ENCODE data around the gene RSAD1.

Gene RSAD1

DNA sequence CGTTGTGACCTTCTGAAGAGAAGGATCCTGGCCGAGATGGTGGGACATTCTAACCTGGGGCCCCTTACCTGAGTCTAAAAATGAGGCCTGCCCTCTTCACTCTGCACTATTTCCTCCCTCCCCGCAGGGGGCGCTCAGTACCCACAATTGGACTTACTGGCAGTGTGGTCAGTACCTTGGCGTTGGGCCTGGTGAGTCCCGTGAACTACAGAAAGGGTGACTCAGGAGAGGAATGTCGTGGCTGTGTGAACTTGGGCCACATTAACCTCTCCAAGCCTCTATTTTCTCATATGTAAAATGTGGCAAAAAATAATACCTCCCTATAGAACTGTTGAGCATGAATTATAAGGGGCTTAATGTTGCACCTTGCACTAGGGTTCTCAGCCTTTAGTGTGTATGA is 3.9 kb downstream of the RSAD1 start:
- no peak overlapping the region for H3K4me3 ChIP-seq (replicated peaks; ENCODE audit: low read depth, low read length)
- TF ChIP-seq, protein P1, sequence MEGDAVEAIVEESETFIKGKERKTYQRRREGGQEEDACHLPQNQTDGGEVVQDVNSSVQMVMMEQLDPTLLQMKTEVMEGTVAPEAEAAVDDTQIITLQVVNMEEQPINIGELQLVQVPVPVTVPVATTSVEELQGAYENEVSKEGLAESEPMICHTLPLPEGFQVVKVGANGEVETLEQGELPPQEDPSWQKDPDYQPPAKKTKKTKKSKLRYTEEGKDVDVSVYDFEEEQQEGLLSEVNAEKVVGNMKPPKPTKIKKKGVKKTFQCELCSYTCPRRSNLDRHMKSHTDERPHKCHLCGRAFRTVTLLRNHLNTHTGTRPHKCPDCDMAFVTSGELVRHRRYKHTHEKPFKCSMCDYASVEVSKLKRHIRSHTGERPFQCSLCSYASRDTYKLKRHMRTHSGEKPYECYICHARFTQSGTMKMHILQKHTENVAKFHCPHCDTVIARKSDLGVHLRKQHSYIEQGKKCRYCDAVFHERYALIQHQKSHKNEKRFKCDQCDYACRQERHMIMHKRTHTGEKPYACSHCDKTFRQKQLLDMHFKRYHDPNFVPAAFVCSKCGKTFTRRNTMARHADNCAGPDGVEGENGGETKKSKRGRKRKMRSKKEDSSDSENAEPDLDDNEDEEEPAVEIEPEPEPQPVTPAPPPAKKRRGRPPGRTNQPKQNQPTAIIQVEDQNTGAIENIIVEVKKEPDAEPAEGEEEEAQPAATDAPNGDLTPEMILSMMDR (IDR thresholded peaks at IDR 0.05; ENCODE audit: low read length, missing control alignments) = peak; percentile 90
- peak; percentile 98 for DNase-seq (ENCODE audit: low read depth)

DNA sequence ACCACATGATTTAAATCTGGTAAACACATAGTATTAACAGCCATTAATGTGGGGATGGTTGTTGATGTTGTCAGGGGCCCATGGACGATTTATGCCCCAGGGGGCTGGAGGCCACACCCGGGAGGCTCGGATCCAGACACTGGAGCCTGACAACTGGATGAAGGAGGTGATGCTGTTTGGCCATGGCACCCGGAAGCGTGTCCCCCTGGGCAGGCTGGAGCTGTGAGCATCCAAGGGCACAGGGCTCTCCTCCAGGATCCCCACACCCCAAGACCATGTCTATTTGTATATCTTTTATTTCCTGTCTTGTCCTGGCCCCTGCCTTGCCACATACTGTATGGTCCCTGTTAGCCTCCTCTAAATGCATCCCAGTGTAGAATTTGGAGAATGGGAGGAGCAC is 4.6 kb downstream of the RSAD1 start:
- no peak overlapping the region for H3K4me3 ChIP-seq (replicated peaks; ENCODE audit: low read depth, low read length)
- no peak for DNase-seq (ENCODE audit: low read depth)
- TF ChIP-seq, protein P1 (IDR thresholded peaks at IDR 0.05; ENCODE audit: low read length, missing control alignments) = no peak

DNA sequence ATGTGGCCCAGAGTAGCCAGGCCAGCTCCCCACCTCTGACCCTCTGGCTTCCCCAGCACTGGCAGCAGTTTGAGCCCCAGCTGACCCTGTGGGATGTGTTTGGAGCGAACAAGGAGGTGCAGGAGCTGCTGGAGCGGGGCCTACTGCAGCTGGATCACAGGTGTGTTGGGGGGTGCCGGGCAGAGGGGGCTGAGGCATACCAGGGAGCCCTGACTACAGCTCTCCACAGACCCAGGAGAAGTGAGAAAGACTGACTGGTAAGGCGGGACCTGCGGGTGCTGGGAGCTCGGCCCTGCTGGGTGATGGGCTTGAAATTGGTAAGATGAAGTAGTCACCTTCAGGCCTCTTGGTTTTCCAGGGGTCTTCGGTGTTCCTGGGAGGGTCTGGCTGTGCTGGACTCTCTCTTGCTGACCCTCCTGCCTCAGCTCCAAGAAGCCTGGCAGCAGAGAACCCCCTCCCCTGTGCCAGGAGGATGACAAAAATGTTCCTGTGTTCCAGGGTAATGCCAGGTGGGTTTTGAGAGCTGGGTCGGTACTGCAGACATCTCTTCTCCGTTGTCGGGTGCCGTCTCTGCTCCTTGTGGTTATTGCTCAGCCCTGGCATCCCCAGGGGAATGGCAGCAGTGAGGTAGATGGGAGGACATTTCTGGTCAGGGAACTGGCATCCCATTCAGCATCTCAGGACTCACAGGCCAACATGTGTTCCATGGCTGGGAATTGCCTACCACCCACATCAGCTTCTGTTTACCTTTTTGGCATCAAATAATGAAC is 5.9 kb downstream of the RSAD1 start:
- no peak for DNase-seq (ENCODE audit: low read depth)
- TF ChIP-seq, protein P1 (IDR thresholded peaks at IDR 0.05; ENCODE audit: low read length, missing control alignments) = no peak
- H3K4me3 ChIP-seq (replicated peaks; ENCODE audit: low read depth, low read length) = no peak overlapping the region

DNA sequence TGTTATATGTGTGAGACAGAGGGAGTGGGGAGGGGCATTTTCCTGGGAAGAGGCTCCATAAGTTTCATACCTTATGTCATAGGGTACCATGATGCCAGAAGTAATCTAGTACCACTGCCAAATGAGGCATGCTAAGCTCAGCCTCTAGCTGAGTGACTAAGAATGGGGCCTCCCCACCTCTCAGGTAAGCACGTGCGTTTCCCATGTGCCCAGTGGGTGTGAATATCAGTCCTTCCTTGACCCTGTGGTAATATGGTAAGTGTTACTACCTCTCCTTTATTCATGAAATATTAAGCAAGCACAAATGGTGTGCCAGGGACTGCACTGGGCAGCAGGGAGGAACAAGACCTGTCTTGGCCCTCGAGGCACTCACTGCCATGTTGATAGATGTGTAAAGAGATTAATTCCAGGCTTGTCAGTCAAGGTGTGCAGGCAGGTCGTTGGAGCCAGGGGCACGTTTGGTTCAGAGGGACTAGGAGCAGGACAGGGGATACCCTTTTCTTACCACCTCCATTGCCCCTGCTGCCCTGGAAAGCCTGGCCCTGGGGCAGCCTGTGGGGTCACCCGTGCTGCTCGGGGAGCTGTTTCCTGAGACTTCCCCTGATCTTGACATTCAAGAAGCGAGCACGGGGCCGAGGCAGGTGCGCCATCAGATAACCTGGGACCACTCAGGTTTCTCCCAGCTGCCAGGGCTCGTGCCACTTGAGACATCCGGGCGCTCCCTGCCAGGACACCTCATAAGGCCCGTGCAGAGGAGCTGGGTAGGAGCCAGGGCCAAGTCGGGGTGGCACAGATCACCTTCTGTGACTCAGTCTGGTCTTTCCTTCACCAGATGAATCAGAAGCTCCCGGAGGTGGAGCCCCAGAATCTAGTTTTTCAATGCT is 8.8 kb downstream of the RSAD1 start:
- H3K4me3 ChIP-seq (replicated peaks; ENCODE audit: low read depth, low read length) = no peak overlapping the region
- no peak for DNase-seq (ENCODE audit: low read depth)
- TF ChIP-seq, protein P1 (IDR thresholded peaks at IDR 0.05; ENCODE audit: low read length, missing control alignments) = no peak

DNA sequence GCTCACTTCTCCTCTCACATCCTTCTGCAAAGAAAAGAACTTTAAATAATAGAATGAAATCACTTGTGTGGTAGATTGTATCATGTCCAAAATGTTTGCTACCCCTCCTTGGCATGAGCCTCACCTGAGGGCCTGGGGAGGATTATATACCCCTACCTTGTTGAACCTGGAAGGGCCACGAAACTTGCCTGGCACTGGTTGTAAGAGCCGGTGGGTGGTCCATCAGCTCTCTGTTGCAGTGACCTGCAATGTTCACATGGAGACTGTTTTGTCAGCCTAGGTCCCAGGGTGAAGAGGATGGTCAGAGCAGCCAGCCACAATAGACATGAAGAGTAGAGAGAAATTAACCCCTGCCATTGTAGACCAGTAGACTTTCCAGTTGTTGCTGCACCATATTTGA is 10.2 kb downstream of the RSAD1 start:
- no peak overlapping the region for H3K4me3 ChIP-seq (replicated peaks; ENCODE audit: low read depth, low read length)
- no peak for DNase-seq (ENCODE audit: low read depth)
- TF ChIP-seq, protein P1 (IDR thresholded peaks at IDR 0.05; ENCODE audit: low read length, missing control alignments) = no peak

DNA sequence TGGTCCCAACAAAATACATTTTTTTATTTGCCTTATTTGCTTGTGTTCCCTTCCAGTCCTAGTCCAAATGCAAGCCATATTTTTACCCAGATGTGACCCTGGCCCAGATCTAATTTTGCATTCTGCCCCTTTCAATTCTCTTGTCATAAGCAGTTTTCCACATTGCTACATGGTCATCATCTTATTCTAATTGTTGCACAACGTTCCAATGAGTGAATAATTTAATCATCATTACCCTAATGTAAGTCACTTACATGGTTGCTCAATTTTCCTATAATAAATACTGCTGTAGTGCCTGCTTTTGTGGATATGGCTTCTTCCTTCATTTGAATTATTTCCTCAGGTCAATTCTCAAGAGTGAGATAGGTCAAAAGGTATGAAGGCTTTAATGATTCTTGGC is 12.8 kb downstream of the RSAD1 start:
- TF ChIP-seq, protein P1 (IDR thresholded peaks at IDR 0.05; ENCODE audit: low read length, missing control alignments) = no peak
- DNase-seq (ENCODE audit: low read depth) = no peak
- H3K4me3 ChIP-seq (replicated peaks; ENCODE audit: low read depth, low read length) = no peak overlapping the region
